ENCODE measurements around the gene TSPAN31. TPM values are rescaled to one million over a fixed set of nuclear protein-coding genes. Genes with fewer than 3 reads are reported as not detected.

The TSPAN31 gene
- total RNA-seq, 1 experiment from 2014 or later, result 20.3 TPM

DNA sequence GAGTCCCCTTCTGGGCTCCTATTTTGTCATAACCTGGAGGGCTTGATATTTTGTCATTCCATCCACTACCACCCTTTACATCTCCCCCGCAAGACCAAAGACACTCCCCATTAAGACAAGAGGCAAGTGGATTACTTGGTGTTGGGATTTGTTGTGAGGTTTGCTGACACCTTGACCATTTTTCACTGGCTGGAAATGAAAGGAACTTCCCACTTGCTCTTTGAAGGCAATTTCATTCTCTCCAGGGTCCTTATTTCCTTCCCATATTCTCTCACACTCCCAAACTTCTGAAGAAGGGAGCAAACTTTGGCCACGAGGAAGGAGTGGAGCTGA lies 21.2 kb upstream of the TSPAN31 start:
- no peaks in the 10 kb centered on the region for H3K9me3 ChIP-seq (ENCODE audit: low read length)
- H3K27ac ChIP-seq (ENCODE audit: low read length), result no peak overlapping the region
- H3K9ac ChIP-seq (ENCODE audit: low read length), result no peak overlapping the region
- CTCF ChIA-PET, result no interaction called here
- TF ChIP-seq, protein P1, sequence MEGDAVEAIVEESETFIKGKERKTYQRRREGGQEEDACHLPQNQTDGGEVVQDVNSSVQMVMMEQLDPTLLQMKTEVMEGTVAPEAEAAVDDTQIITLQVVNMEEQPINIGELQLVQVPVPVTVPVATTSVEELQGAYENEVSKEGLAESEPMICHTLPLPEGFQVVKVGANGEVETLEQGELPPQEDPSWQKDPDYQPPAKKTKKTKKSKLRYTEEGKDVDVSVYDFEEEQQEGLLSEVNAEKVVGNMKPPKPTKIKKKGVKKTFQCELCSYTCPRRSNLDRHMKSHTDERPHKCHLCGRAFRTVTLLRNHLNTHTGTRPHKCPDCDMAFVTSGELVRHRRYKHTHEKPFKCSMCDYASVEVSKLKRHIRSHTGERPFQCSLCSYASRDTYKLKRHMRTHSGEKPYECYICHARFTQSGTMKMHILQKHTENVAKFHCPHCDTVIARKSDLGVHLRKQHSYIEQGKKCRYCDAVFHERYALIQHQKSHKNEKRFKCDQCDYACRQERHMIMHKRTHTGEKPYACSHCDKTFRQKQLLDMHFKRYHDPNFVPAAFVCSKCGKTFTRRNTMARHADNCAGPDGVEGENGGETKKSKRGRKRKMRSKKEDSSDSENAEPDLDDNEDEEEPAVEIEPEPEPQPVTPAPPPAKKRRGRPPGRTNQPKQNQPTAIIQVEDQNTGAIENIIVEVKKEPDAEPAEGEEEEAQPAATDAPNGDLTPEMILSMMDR (conservative IDR thresholded peaks at IDR 0.05; ENCODE audit: low read depth, low read length), result no peak
- TF ChIP-seq EZH2phosphoT487 (IDR thresholded peaks at IDR 0.05; ENCODE audit: borderline replicate concordance, low read length), result no peak
- TF ChIP-seq EZH2 (IDR thresholded peaks at IDR 0.05; ENCODE audit: low read length, unreplicated experiment), result no peak
- POLR2A ChIA-PET (ENCODE audit: unreplicated experiment), result interaction anchor here (0.6 kb wide), 1 partner anchor 31 kb away, joined by 3 read pairs; the partner anchor contains the start of gene MARCHF9
- no peak overlapping the region for H3K4me3 ChIP-seq (ENCODE audit: low read length)
- H3K27me3 ChIP-seq (ENCODE audit: low read length), result no peaks in the 10 kb centered on the region
- intact Hi-C loops (cut with micrococcal nuclease), result no loop called here
- H3K4me1 ChIP-seq (ENCODE audit: insufficient read depth, low read length), result peaks cover 4% of the 10 kb centered on the region; the same call in 1 of the 2 replicates
- H3K4me2 ChIP-seq (ENCODE audit: low read length), result no peak overlapping the region
- H3K9me2 ChIP-seq (replicated peaks; ENCODE audit: low read length), result no peaks in the 10 kb centered on the region
- DNase-seq (no peak), ATAC-seq (no peak)
- H3K79me2 ChIP-seq (ENCODE audit: low read length), result no peaks in the 10 kb centered on the region
- H3K36me3 ChIP-seq (ENCODE audit: low read depth, low read length), result peaks cover 11% of the 10 kb centered on the region; the same call in 1 of the 2 replicates
- BruUV-seq (replicated peaks), result no TSS peak
- no peak overlapping the region for H2AFZ ChIP-seq (ENCODE audit: low read length)
- H3F3A ChIP-seq (ENCODE audit: low read length, unreplicated experiment), result no peaks in the 10 kb centered on the region
- no peaks in the 10 kb centered on the region for H4K20me1 ChIP-seq (ENCODE audit: low read length)

- H3K9ac ChIP-seq (ENCODE audit: low read length), result no peak overlapping the region
- peaks cover 7% of the 10 kb centered on the region; the same call in 1 of the 2 replicates for H3K36me3 ChIP-seq (ENCODE audit: low read depth, low read length)
- no peak overlapping the region for H3K27ac ChIP-seq (ENCODE audit: low read length)
- peaks cover 4% of the 10 kb centered on the region; the same call in 1 of the 2 replicates for H3K4me1 ChIP-seq (ENCODE audit: insufficient read depth, low read length)
- POLR2A ChIA-PET (ENCODE audit: unreplicated experiment), result no interaction called here
- no TSS peak for BruUV-seq (replicated peaks)
- H3K9me2 ChIP-seq (replicated peaks; ENCODE audit: low read length), result no peaks in the 10 kb centered on the region
- no peak for DNase-seq
- H4K20me1 ChIP-seq (ENCODE audit: low read length), result no peaks in the 10 kb centered on the region
- intact Hi-C loops (cut with micrococcal nuclease), result no loop called here
- H3K4me3 ChIP-seq (ENCODE audit: low read length), result no peak overlapping the region
- H3K9me3 ChIP-seq (ENCODE audit: low read length), result no peaks in the 10 kb centered on the region
- H3K4me2 ChIP-seq (ENCODE audit: low read length), result no peak overlapping the region
- CTCF ChIA-PET, result no interaction called here
- H3F3A ChIP-seq (ENCODE audit: low read length, unreplicated experiment), result no peaks in the 10 kb centered on the region
- H3K79me2 ChIP-seq (ENCODE audit: low read length), result no peaks in the 10 kb centered on the region
- H3K27me3 ChIP-seq (ENCODE audit: low read length), result no peaks in the 10 kb centered on the region
- no peak overlapping the region for H2AFZ ChIP-seq (ENCODE audit: low read length)
- no peak for ATAC-seq
- no peak for TF ChIP-seq EZH2 (IDR thresholded peaks at IDR 0.05; ENCODE audit: low read length, unreplicated experiment)
- TF ChIP-seq, protein P1 (conservative IDR thresholded peaks at IDR 0.05; ENCODE audit: low read depth, low read length), result no peak
- no peak for TF ChIP-seq EZH2phosphoT487 (IDR thresholded peaks at IDR 0.05; ENCODE audit: borderline replicate concordance, low read length)
Observed at GRCh38 chr12:57724003-57724935, 20.6 kb upstream of the TSPAN31 start.

Data from PC-3 (cell line).